Small intestine (tissue), 7 donors: Measurements from ENCODE around the gene EFNB2. TPM values are rescaled to one million over a fixed set of nuclear protein-coding genes. Genes with fewer than 3 reads are reported as not detected.

ENCODE experiments used
- DNase-seq, 2 donors: peaks; one replicate each; pipeline versions ENCODE4 v3.0.0 to v3.0.0-alpha.2; 2013
- FAIRE-seq: peaks from 2 replicates; lab custom pipeline; 2012; peaks lifted over from hg19 to GRCh38; lab: Jason Lieb, UNC
- H3K27ac ChIP-seq, 3 donors: one replicate each; pipeline ENCODE4 v1.5.1; 2013; ENCODE audit warnings: low read length in 2 of 3, mild to moderate bottlenecking in 2 of 3, control low read depth in 1 of 3, inconsistent platforms in 1 of 3, low read depth in 1 of 3, moderate library complexity in 1 of 3
- H3K27me3 ChIP-seq, 3 donors: one replicate each; pipeline ENCODE4 v1.6.1; 2013; ENCODE audit warnings: low read length in 3 of 3, inconsistent platforms in 1 of 3; ENCODE audit not compliant: control insufficient read depth in 3 of 3, insufficient read depth in 3 of 3
- H3K36me3 ChIP-seq, 3 donors: one replicate each; pipeline ENCODE4 v1.6.1; 2013; ENCODE audit warnings: low read length in 3 of 3, inconsistent platforms in 1 of 3, low read depth in 1 of 3, mild to moderate bottlenecking in 1 of 3, moderate library complexity in 1 of 3; ENCODE audit not compliant: control insufficient read depth in 3 of 3, insufficient read depth in 2 of 3
- H3K4me1 ChIP-seq, 3 donors: one replicate each; pipeline ENCODE4 v1.6.1; 2013; ENCODE audit warnings: low read length in 2 of 3, inconsistent platforms in 1 of 3, low read depth in 1 of 3, mild to moderate bottlenecking in 1 of 3, moderate library complexity in 1 of 3; ENCODE audit not compliant: control insufficient read depth in 3 of 3, insufficient read depth in 2 of 3
- H3K4me3 ChIP-seq, 3 donors: one replicate each; pipeline ENCODE4 v1.5.1; 2013; ENCODE audit warnings: low read length in 3 of 3, control low read depth in 1 of 3, inconsistent platforms in 1 of 3, low read depth in 1 of 3, mild to moderate bottlenecking in 1 of 3, moderate library complexity in 1 of 3
- H3K9me3 ChIP-seq, 2 donors: one replicate each; pipeline ENCODE4 v1.6.1; 2013; ENCODE audit warnings: low read depth in 1 of 2, low read length in 1 of 2; ENCODE audit not compliant: control insufficient read depth in 2 of 2, insufficient read depth in 1 of 2
- WGBS, 3 donors: extraction: QIAGEN DNeasy Blood & Tissue Kit; methylation state at CpG; one replicate each; pipeline ENCODE4 v1.1.7; 2013; 5-methylcytosine and 5-hydroxymethylcytosine counted together
- polyA plus RNA-seq, 4 donors: library from polyadenylated mRNA; stranded (reverse) in 3 of 4; unstranded in 1 of 4; fragments of 200-250 nt in 3 of 4; fragments of 120-200 nt in 1 of 4; gene quantifications; one replicate each; pipeline versions ENCODE4 v1.2.1 to v1.2.3, GENCODE V29; 2013
- donor health status: healthy with polysubstance abuse.
- donor health status: control.
- donor health status: control.
- donor health status: Bipolar disorder and iron deficiency.
- donor health status: healthy.

Gene EFNB2
- polyA plus RNA-seq, 4 donors: 10.8 to 33.0 (median 19.2) TPM

DNA sequence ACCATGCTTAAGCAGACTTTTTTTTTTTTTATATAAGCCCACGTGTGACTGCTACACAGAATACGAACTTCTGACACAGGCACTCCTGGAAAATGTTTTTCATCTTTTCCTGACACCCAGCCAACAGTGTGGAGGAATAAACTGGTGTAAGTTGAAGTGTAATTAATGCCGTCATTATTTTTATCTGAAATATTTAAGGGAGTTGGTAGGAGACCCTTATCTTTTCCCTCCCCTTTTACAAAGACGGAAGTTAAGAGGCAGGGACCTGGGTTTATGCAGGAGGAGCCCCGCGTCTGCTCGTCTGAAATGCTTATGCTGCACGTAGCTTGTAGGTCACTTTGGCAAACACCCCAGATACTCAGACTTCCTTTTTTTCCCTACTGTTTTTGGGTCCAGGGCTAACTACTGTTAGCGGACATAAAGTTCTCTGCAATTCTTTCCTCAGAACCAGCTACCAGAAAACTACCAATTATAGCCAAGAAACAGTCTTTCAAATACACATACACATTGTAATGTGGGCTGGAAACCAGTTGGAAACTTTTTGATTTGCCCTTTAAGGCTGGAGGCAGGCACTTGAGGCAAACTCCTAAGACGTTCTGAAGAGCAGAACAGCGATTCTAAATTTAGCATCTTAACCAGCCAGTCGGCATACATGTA lies 50.8 kb downstream of the EFNB2 start:
- 6 to 12% (median 10%) methylated on average over 12 of the region's 12 CpGs for WGBS, 3 donors
- FAIRE-seq (no peak), DNase-seq (peak; percentile 41 to 60)
- Histone ChIP-seq H3K27ac (no peak overlapping the region), H3K36me3 (no peaks in the 10 kb centered on the region), H3K4me3 (no peak overlapping the region), H3K9me3 (peaks cover 0 to 3% of the 10 kb centered on the region in 2 donors), H3K4me1 (peaks cover 0 to 41% (median 4%) of the 10 kb centered on the region in 3 donors), H3K27me3 (peaks cover 0 to 2% (median 0%) of the 10 kb centered on the region in 3 donors)

DNA sequence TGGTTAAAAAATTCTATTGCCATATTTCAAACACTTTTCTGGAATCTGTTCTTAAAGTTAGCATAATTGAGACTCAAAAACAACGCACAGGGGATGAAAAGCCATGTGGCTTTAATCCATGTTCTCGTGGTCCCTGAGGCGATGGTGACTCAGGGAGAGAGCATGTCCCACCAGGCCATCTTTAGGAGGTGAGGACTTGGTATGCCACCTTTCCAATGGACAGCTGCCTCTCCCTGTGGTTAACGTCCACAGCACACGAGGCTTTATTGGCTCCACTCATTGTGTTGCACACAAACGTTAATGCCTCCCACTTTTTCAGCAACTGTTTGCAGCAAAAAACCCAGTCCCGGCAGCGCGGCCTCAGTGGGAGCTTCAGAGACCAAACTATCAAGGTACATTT lies 51.4 kb downstream of the EFNB2 start:
- H3K36me3 ChIP-seq: no peaks in the 10 kb centered on the region
- DNase-seq: no peak
- H3K4me1 ChIP-seq: peaks cover 0 to 37% (median 4%) of the 10 kb centered on the region in 3 donors
- H3K9me3 ChIP-seq: peaks cover 0 to 3% of the 10 kb centered on the region in 2 donors
- 68 to 78% (median 72%) methylated on average over 9 of the region's 9 CpGs for WGBS, 3 donors
- peak overlapping the region in 1 of 3 donors; percentile 6 for H3K27ac ChIP-seq
- H3K4me3 ChIP-seq: no peak overlapping the region
- peaks cover 0 to 2% (median 0%) of the 10 kb centered on the region in 3 donors for H3K27me3 ChIP-seq
- FAIRE-seq: no peak

DNA sequence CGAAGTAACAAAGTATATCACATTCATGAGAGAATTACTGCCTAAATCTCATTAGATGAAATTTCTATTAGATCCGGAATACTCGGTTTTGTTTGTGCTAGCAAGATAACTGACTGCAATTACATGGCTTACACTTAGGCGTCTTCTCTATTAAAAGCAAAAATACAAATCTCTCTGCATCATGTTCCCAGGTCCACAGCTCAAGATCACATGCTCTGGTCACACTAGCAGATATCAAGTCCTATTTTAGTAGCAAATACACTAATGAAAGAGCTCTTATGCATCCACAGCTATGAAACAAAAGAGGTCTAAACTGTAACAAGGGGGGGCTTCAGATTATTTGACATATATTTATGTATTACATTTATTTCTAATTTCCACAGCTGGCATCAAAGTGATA lies 53.5 kb downstream of the EFNB2 start:
- Histone ChIP-seq H3K27me3 (peaks cover 0 to 2% (median 0%) of the 10 kb centered on the region in 3 donors), H3K27ac (no peak overlapping the region), H3K4me1 (peaks cover 0 to 15% (median 0%) of the 10 kb centered on the region in 3 donors), H3K9me3 (peaks cover 0 to 3% of the 10 kb centered on the region in 2 donors), H3K4me3 (no peak overlapping the region), H3K36me3 (no peaks in the 10 kb centered on the region)
- FAIRE-seq (no peak), DNase-seq (no peak)
- 83 to 92% (median 84%) methylated on average over 4 of the region's 4 CpGs for WGBS, 3 donors

DNA sequence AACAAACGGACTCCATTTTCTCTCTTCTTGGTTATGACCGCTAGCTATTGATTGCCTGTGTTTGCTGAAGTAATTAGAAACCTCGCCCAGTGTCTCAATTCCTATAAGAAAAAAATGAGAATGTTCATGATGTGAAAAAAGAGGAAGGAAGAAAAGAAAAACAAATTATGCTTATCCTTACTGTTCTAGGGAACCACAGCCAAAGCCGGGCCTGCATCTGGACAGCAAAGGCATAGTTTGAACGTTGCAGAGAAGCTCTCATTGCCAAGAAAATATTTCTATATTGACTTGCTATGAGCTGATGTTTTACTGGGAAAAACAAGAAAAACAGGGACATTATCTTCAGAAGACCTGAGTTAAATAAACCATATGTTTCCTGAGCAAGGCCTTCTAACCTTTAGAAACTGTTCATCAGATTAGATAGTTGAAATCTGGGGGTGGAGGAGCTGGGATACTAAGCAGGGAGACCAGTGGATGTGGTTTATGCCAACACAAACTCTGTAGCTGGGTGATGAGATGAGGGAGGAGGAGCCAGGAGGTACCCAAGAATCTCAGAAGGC lies 55.0 kb downstream of the EFNB2 start:
- FAIRE-seq (no peak), DNase-seq (no peak)
- Histone ChIP-seq H3K4me1 (peaks cover 0 to 18% (median 4%) of the 10 kb centered on the region in 3 donors), H3K27me3 (peaks cover 0 to 2% (median 0%) of the 10 kb centered on the region in 3 donors), H3K4me3 (no peak overlapping the region), H3K27ac (no peak overlapping the region), H3K9me3 (peaks cover 0 to 3% of the 10 kb centered on the region in 2 donors), H3K36me3 (no peaks in the 10 kb centered on the region)
- WGBS, 3 donors: 43 to 54% (median 49%) methylated on average over 5 of the region's 5 CpGs

DNA sequence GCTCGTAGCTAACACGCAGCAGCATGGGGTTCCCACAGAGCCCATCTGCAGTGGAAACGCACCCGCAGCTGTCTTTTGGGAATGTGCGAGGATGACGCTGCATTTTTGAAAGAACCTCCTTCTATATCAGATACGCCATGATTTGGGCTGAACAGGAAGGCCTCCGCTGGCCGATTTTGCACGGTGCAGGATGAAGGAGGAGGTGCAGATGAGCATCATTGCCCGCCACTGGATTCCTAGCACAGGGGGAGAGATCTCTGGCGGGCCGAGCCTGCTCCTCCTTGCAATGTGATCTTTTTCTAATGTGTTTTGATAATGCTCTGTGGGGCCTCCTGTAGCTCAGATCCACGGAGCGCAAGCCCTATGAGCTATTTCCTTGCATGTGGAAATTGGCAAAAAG lies 55.5 kb downstream of the EFNB2 start:
- Histone ChIP-seq H3K27me3 (peaks cover 0 to 2% (median 0%) of the 10 kb centered on the region in 3 donors), H3K27ac (no peak overlapping the region), H3K4me3 (no peak overlapping the region), H3K9me3 (peaks cover 0 to 3% of the 10 kb centered on the region in 2 donors), H3K4me1 (peaks cover 0 to 21% (median 4%) of the 10 kb centered on the region in 3 donors), H3K36me3 (no peaks in the 10 kb centered on the region)
- FAIRE-seq (no peak), DNase-seq (no peak)
- WGBS, 3 donors: 92 to 94% (median 93%) methylated on average over 15 of the region's 15 CpGs

DNA sequence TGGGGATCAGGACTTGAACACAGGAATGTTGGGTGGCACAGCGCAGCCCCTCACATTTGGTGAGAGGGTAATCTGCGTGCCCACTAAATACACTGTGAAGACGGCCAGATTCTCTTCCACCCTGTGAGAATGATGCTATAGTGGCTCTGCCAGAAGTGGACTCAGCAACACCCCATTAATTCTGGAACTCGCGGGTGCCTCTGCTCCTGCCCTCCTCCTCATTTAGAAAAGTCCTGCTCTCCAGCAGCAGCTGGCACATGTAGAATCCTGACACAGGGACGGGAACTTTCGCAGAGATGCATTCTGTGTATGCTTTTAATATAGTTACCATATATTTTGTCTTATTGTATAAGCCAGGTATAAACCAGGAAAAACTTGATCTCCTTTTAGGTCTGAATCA lies 57.3 kb downstream of the EFNB2 start:
- WGBS, 3 donors: 87 to 94% (median 91%) methylated on average over 7 of the region's 7 CpGs
- H3K4me3 ChIP-seq: no peak overlapping the region
- FAIRE-seq: no peak
- H3K9me3 ChIP-seq: peaks cover 0 to 3% of the 10 kb centered on the region in 2 donors
- DNase-seq: no peak
- H3K27ac ChIP-seq: no peak overlapping the region
- H3K36me3 ChIP-seq: no peaks in the 10 kb centered on the region
- peaks cover 2 to 21% (median 4%) of the 10 kb centered on the region in 3 donors for H3K4me1 ChIP-seq
- H3K27me3 ChIP-seq: no peaks in the 10 kb centered on the region

DNA sequence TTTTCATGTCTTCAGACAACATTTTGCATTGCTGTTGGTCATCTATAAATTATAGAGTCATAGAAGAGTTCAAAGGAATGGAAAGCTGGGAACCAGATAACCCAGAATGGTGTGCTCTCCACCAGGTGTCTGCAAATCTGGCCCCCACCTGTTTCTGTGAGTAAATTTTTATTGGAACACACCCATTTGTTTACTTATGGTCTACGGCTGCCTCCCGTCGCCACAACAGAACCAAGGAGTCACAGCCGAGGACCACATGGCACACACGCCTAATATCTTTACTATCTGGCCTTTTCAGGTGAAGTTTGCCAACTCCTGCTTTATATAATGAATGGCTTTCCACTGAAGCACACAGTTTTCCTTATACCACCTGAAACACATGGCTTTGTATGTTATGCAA lies 58.2 kb downstream of the EFNB2 start:
- Histone ChIP-seq H3K4me1 (peaks cover 4 to 29% (median 5%) of the 10 kb centered on the region in 3 donors), H3K27me3 (no peaks in the 10 kb centered on the region), H3K27ac (no peak overlapping the region), H3K36me3 (no peaks in the 10 kb centered on the region), H3K9me3 (no peaks in the 10 kb centered on the region), H3K4me3 (no peak overlapping the region)
- FAIRE-seq (no peak), DNase-seq (peak; percentile 33 to 60)
- WGBS, 3 donors: 10 to 67% (median 20%) methylated on average over 5 of the region's 5 CpGs

DNA sequence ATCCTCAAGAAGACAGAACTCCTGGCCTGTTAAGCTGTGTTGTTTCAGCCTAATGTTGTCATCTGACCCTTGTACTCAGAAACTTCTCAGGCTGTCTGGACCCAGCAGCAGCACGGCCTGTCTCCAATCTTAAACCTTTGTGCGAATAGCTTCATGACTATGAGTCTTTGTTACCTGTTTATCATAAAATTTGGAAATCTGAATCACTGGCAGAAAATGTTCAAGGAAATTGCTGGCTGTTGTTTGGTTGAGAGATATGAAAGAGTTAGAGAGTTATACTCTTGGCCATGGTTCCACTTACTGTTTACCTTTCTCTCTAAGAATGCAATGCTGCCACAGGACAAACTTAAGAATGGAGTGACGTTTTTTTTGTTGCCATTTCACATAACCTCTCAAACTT lies 59.6 kb downstream of the EFNB2 start:
- Histone ChIP-seq H3K27ac (peak overlapping the region in 2 of 3 donors; percentile 53 to 63), H3K27me3 (no peaks in the 10 kb centered on the region), H3K4me3 (no peak overlapping the region), H3K9me3 (no peaks in the 10 kb centered on the region), H3K4me1 (peaks cover 4 to 31% (median 5%) of the 10 kb centered on the region in 3 donors), H3K36me3 (no peaks in the 10 kb centered on the region)
- WGBS, 3 donors: 15 to 54% (median 20%) methylated on average over 3 of the region's 3 CpGs
- DNase-seq: peak; percentile 87 to 88
- FAIRE-seq: no peak
